ENCODE data around the gene PLS1. TPM values are rescaled to one million over a fixed set of nuclear protein-coding genes. Genes with fewer than 3 reads are reported as not detected.

The PLS1 gene
- total RNA-seq, 1 donor from 2014 or later = 1.5 TPM

DNA sequence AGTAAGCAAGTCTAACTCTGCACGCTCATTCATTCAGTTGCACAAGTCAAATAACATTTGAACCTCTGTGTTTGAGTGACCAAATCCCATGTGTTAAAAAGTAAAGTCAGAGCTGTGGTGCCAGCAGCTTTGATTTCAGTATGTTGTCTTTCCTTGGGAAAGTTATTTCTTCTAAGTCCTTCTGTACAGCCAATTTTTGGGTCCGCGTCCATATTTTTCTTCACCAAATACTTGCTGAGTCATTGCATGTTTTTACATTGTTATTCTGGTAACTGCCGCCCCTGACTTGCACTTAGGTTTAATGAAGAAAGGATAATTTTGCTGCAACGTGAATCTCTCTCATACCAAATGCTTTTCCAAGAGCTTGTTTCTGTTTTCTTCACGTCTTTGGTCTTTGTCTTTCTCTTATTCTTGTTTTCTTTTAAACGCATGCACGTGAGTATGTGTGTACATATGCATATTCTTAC lies 56.7 kb downstream of the PLS1 start:
- no peak for DNase-seq (ENCODE audit: extremely low spot score, unreplicated experiment)
- no peak overlapping the region for H3K27ac Mint-ChIP-seq (ENCODE audit: unreplicated experiment)
- no peak overlapping the region for H3K4me3 Mint-ChIP-seq (ENCODE audit: unreplicated experiment)
- no peaks in the 10 kb centered on the region for H3K27me3 Mint-ChIP-seq (ENCODE audit: unreplicated experiment)
- H3K9me3 Mint-ChIP-seq (ENCODE audit: unreplicated experiment) = no peaks in the 10 kb centered on the region
- no peaks in the 10 kb centered on the region for H3K36me3 Mint-ChIP-seq (ENCODE audit: unreplicated experiment)
- TF ChIP-seq CTCF (IDR thresholded peaks at IDR 0.05) = no peak
- peaks cover 12% of the 10 kb centered on the region for H3K4me1 Mint-ChIP-seq (ENCODE audit: unreplicated experiment)

GRCh38 chr3:142656575-142656974 lies 60.4 kb downstream of the PLS1 start:
- H3K9me3 Mint-ChIP-seq (ENCODE audit: unreplicated experiment) = no peaks in the 10 kb centered on the region
- H3K4me3 Mint-ChIP-seq (ENCODE audit: unreplicated experiment) = no peak overlapping the region
- peaks cover 9% of the 10 kb centered on the region for H3K4me1 Mint-ChIP-seq (ENCODE audit: unreplicated experiment)
- H3K27me3 Mint-ChIP-seq (ENCODE audit: unreplicated experiment) = no peaks in the 10 kb centered on the region
- no peak for DNase-seq (ENCODE audit: extremely low spot score, unreplicated experiment)
- H3K36me3 Mint-ChIP-seq (ENCODE audit: unreplicated experiment) = no peaks in the 10 kb centered on the region
- H3K27ac Mint-ChIP-seq (ENCODE audit: unreplicated experiment) = no peak overlapping the region
- no peak for TF ChIP-seq CTCF (IDR thresholded peaks at IDR 0.05)

GRCh38 chr3:142657033-142657432 lies 60.8 kb downstream of the PLS1 start:
- no peaks in the 10 kb centered on the region for H3K27me3 Mint-ChIP-seq (ENCODE audit: unreplicated experiment)
- peaks cover 9% of the 10 kb centered on the region for H3K4me1 Mint-ChIP-seq (ENCODE audit: unreplicated experiment)
- no peak for DNase-seq (ENCODE audit: extremely low spot score, unreplicated experiment)
- no peak overlapping the region for H3K4me3 Mint-ChIP-seq (ENCODE audit: unreplicated experiment)
- no peak overlapping the region for H3K27ac Mint-ChIP-seq (ENCODE audit: unreplicated experiment)
- no peaks in the 10 kb centered on the region for H3K9me3 Mint-ChIP-seq (ENCODE audit: unreplicated experiment)
- H3K36me3 Mint-ChIP-seq (ENCODE audit: unreplicated experiment) = no peaks in the 10 kb centered on the region
- no peak for TF ChIP-seq CTCF (IDR thresholded peaks at IDR 0.05)

GRCh38 chr3:142660383-142660782 lies 64.2 kb downstream of the PLS1 start:
- Mint-ChIP-seq H3K27me3 (ENCODE audit: unreplicated experiment) (no peaks in the 10 kb centered on the region), H3K4me3 (ENCODE audit: unreplicated experiment) (no peak overlapping the region), H3K9me3 (ENCODE audit: unreplicated experiment) (no peaks in the 10 kb centered on the region), H3K36me3 (ENCODE audit: unreplicated experiment) (no peaks in the 10 kb centered on the region), H3K4me1 (ENCODE audit: unreplicated experiment) (peaks cover 13% of the 10 kb centered on the region), H3K27ac (ENCODE audit: unreplicated experiment) (no peak overlapping the region)
- no peak for DNase-seq (ENCODE audit: extremely low spot score, unreplicated experiment)
- TF ChIP-seq CTCF (IDR thresholded peaks at IDR 0.05) = no peak

DNA sequence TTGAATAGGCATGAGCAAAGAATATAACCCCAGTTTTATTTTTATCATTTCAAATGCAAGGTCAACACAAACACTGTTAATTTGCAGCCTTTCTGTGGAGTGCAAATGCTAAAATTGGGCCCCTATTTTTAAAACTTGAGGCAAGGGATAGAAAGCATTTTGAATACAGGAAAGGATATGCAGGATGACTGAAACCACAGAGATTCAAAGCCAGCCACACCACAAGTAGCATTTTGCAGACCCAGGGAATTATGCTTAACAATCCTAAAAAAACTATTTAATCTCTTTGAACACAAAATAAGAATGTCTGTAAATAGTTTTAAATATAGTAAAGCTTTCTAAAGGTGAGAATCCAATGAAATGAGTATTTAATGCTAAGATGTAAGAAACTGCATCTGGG lies 64.7 kb downstream of the PLS1 start:
- DNase-seq (ENCODE audit: extremely low spot score, unreplicated experiment) = no peak
- Mint-ChIP-seq H3K4me1 (ENCODE audit: unreplicated experiment) (peaks cover 13% of the 10 kb centered on the region), H3K27me3 (ENCODE audit: unreplicated experiment) (no peaks in the 10 kb centered on the region), H3K9me3 (ENCODE audit: unreplicated experiment) (no peaks in the 10 kb centered on the region), H3K36me3 (ENCODE audit: unreplicated experiment) (no peaks in the 10 kb centered on the region), H3K27ac (ENCODE audit: unreplicated experiment) (no peak overlapping the region), H3K4me3 (ENCODE audit: unreplicated experiment) (no peak overlapping the region)
- no peak for TF ChIP-seq CTCF (IDR thresholded peaks at IDR 0.05)

Measured in osteocyte (in vitro differentiated cells).